ENCODE results near the gene THAP4. TPM values are rescaled to one million over a fixed set of nuclear protein-coding genes. Genes with fewer than 3 reads are reported as not detected.

The THAP4 gene
- total RNA-seq, 2 experiments from 2014 or later: 27.5 to 31.4 TPM

DNA sequence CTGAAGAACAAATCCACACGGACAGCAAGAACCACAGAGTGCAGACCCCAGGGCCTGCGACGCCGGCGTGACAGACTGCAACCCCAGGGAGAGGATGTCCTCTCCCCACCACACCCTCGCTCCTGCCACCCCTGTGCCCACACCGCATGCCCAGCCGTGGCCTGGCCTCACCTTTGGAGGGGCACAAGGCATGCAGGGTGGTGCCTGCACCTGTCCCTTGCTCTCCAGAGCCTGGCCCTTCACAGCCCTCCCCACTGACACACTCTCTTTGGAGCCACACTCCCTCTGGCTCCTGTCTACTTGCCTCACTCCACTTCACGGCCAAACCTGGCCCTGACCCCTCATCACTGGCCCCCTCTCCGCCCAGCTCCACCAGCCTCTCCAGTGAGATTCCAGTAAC is 9.3 kb downstream of the THAP4 start:
- intact Hi-C loops (cut with DNase I, micrococcal nuclease): no loop called here
- H3K27ac Mint-ChIP-seq: no peak overlapping the region

DNA sequence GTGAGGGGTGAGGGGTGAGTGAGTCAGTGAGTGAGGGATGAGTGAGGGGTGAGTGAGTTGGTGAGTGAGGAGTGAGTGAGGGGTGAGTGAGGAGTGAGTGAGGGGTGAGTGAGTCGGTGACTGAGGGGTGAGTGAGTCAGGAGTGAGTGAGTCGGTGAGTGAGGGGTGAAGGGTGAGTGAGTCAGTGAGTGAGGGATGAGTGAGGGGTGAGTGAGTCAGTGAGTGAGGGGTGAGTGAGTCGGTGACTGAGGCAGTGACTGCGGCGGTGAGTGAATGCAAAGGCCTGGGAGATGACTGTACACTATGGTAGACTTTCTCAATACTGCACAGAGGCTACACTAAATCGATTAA is 16.6 kb downstream of the THAP4 start:
- no peak overlapping the region for H3K27ac ChIP-seq (ENCODE audit: low read depth in 1 of 2, low read length in 2 of 2)
- CTCF ChIA-PET: no interaction called here
- ATAC-seq (ENCODE audit: poor library complexity) (no peak), DNase-seq (peak in 3 of 14 experiments; percentile 11 to 58 (median 42))
- Mint-ChIP-seq H3K9me3 (no peaks in the 10 kb centered on the region), H3K4me1 (ENCODE audit: low read depth) (peaks cover 35% of the 10 kb centered on the region), H3K27ac (no peak overlapping the region), H3K27me3 (no peaks in the 10 kb centered on the region), H3K36me3 (ENCODE audit: low read depth) (peaks cover 8% of the 10 kb centered on the region), H3K4me3 (no peak overlapping the region)
- peaks cover 26% of the 10 kb centered on the region for H3K4me1 ChIP-seq (ENCODE audit: insufficient read depth, low read length)
- intact Hi-C loops (cut with DNase I, micrococcal nuclease): no loop called here
- no peaks in the 10 kb centered on the region for H3K36me3 ChIP-seq (ENCODE audit: insufficient read depth, low read length)
- H3K9me3 ChIP-seq (ENCODE audit: control insufficient read depth in 1 of 2, insufficient read depth in 1 of 2, low read length in 2 of 2): no peaks in the 10 kb centered on the region
- TF ChIP-seq, protein P1, sequence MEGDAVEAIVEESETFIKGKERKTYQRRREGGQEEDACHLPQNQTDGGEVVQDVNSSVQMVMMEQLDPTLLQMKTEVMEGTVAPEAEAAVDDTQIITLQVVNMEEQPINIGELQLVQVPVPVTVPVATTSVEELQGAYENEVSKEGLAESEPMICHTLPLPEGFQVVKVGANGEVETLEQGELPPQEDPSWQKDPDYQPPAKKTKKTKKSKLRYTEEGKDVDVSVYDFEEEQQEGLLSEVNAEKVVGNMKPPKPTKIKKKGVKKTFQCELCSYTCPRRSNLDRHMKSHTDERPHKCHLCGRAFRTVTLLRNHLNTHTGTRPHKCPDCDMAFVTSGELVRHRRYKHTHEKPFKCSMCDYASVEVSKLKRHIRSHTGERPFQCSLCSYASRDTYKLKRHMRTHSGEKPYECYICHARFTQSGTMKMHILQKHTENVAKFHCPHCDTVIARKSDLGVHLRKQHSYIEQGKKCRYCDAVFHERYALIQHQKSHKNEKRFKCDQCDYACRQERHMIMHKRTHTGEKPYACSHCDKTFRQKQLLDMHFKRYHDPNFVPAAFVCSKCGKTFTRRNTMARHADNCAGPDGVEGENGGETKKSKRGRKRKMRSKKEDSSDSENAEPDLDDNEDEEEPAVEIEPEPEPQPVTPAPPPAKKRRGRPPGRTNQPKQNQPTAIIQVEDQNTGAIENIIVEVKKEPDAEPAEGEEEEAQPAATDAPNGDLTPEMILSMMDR (IDR thresholded peaks at IDR 0.05): no peak
- no peaks in the 10 kb centered on the region for H3K27me3 ChIP-seq (ENCODE audit: control insufficient read depth in 1 of 2, insufficient read depth in 2 of 2, low read length in 2 of 2)
- POLR2A ChIA-PET: no interaction called here
- H3K4me3 ChIP-seq (ENCODE audit: low read length): no peak overlapping the region

More for the DNA sequence above, 9.3 kb downstream of the THAP4 start:
- ChIA-PET POLR2A (no interaction called here), CTCF (no interaction called here)
- Mint-ChIP-seq H3K36me3 (ENCODE audit: low read depth) (peaks cover 44% of the 10 kb centered on the region), H3K4me1 (ENCODE audit: low read depth) (peaks cover 14% of the 10 kb centered on the region), H3K4me3 (no peak overlapping the region), H3K9me3 (no peaks in the 10 kb centered on the region), H3K27me3 (no peaks in the 10 kb centered on the region)
- no peak overlapping the region for H3K4me3 ChIP-seq (ENCODE audit: low read length)
- ATAC-seq (ENCODE audit: poor library complexity) (no peak), DNase-seq (no peak)
- peaks cover 28% of the 10 kb centered on the region for H3K36me3 ChIP-seq (ENCODE audit: insufficient read depth, low read length)
- TF ChIP-seq, protein P1 (IDR thresholded peaks at IDR 0.05): no peak
- H3K27ac ChIP-seq (ENCODE audit: low read depth in 1 of 2, low read length in 2 of 2): no peak overlapping the region
- no peaks in the 10 kb centered on the region for H3K9me3 ChIP-seq (ENCODE audit: control insufficient read depth in 1 of 2, insufficient read depth in 1 of 2, low read length in 2 of 2)
- H3K27me3 ChIP-seq (ENCODE audit: control insufficient read depth in 1 of 2, insufficient read depth in 2 of 2, low read length in 2 of 2): no peaks in the 10 kb centered on the region
- H3K4me1 ChIP-seq (ENCODE audit: insufficient read depth, low read length): no peaks in the 10 kb centered on the region

DNA sequence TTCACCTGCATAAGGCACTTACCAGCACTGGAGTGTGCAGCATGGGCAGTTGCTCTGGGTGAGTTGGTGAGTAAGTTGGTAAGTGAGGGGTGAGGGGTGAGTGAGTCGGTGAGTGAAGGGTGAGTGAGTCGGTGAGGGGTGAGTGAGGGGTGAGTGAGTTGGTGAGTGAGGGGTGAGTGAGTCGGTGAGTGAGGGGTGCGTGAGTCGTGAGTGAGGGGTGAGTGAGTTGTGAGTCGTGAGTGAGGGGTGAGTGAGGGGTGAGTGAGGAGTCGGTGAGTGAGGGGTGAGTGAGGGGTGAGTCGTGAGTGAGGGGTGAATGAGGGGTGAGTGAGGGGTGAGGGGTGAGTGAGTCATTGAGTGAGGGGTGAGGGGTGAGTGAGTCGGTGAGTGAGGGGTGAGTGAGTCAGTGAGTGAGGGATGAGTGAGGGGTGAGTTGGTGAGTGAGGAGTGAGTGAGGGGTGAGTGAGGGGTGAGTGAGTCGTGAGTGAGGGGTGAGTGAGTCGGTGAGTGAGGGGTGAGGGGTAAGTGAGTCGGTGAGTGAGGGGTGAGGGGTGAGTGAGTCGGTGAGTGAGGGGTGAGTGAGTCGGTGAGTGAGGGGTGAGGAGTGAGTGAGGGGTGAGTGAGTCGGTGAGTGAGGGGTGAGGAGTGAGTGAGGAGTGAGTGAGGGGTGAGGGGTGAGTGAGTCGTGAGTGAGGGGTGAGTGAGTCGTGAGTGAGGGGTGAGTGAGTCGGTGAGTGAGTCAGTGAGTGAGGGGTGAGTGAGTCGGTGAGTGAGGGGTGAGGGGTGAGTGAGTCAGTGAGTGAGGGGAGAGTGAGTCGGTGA is 17.1 kb downstream of the THAP4 start:
- H3K36me3 ChIP-seq (ENCODE audit: insufficient read depth, low read length): no peaks in the 10 kb centered on the region
- peaks cover 8% of the 10 kb centered on the region for H3K36me3 Mint-ChIP-seq (ENCODE audit: low read depth)
- H3K27ac ChIP-seq (ENCODE audit: low read depth in 1 of 2, low read length in 2 of 2): no peak overlapping the region
- H3K9me3 Mint-ChIP-seq: no peaks in the 10 kb centered on the region
- TF ChIP-seq, protein P1 (IDR thresholded peaks at IDR 0.05): no peak
- H3K4me3 ChIP-seq (ENCODE audit: low read length): no peak overlapping the region
- CTCF ChIA-PET: no interaction called here
- no peak overlapping the region for H3K27ac Mint-ChIP-seq
- DNase-seq (peak in 2 of 14 experiments; percentile 28 to 52), ATAC-seq (ENCODE audit: poor library complexity) (no peak)
- no peak overlapping the region for H3K4me3 Mint-ChIP-seq
- no peaks in the 10 kb centered on the region for H3K9me3 ChIP-seq (ENCODE audit: control insufficient read depth in 1 of 2, insufficient read depth in 1 of 2, low read length in 2 of 2)
- H3K27me3 Mint-ChIP-seq: no peaks in the 10 kb centered on the region
- POLR2A ChIA-PET: no interaction called here
- intact Hi-C loops (cut with DNase I, micrococcal nuclease): loop anchor here (2.0 to 10.0 kb wide), 6 partner anchors 17 to 1055 kb away; partner anchors contain the start of genes ATG4B (in 1 of the 2), D2HGDH (in 1 of the 2), DUSP28 (in 1 of the 2) and RNPEPL1 (in 1 of the 2)
- no peaks in the 10 kb centered on the region for H3K27me3 ChIP-seq (ENCODE audit: control insufficient read depth in 1 of 2, insufficient read depth in 2 of 2, low read length in 2 of 2)
- peaks cover 35% of the 10 kb centered on the region for H3K4me1 Mint-ChIP-seq (ENCODE audit: low read depth)
- H3K4me1 ChIP-seq (ENCODE audit: insufficient read depth, low read length): peaks cover 26% of the 10 kb centered on the region

Measured in CD4-positive, alpha-beta T cell (primary cell).